ENCODE results near the gene CTSD.

The CTSD gene

GRCh38 chr11:1727096-1727690 is 36.5 kb downstream of the CTSD start:
- DNase-seq, result no peak

- DNase-seq, result no peak
Observed at GRCh38 chr11:1719781-1720180, 43.9 kb downstream of the CTSD start.

- no peak for DNase-seq
Observed at GRCh38 chr11:1718326-1718725, 45.4 kb downstream of the CTSD start.

GRCh38 chr11:1717745-1718144 is 46.0 kb downstream of the CTSD start:
- DNase-seq, result no peak

GRCh38 chr11:1714908-1715885 is 48.5 kb downstream of the CTSD start:
- DNase-seq, result no peak

GRCh38 chr11:1708716-1709115 is 55.0 kb downstream of the CTSD start:
- no peak for DNase-seq

GRCh38 chr11:1707751-1708150 is 56.0 kb downstream of the CTSD start:
- no peak for DNase-seq

DNA sequence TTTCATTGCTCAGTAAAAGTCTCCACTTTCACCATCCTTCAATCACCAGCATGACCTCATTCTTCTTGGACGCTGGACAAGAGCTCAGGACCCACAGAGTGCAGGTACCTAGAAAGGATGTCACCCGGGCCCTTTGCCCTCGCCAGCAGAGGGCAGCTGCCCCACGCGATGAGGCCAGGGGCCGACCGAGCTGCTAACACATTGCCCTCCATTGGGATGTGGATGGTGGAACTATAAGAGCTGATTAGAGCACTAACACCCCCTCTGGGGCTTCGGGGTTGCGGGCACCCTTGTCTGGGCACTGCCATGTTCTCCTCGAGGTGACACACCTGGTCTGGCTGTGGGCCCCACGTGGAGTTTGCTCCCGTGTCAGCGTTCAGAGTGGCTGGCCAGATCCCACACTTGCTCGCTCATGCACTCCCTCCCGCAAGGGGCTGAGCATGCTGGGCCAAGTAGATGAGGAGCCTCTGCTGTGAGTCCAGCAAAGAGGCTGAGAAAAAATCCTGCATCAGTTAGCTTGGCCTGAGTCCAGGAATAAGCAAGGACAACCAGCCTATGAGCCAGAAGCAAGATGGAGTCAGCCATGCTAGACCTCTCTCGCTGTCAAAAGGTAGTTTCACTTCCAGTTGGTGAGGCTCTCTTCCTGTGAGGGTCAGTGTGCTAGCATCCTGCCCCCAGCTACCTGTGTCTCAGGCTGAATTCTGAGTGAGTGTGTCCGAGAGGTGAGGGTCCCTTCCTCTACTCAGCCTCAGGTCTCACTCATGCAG is 56.9 kb downstream of the CTSD start:
- no peak for DNase-seq

- no peak for DNase-seq
Observed at GRCh38 chr11:1705126-1706052, 58.3 kb downstream of the CTSD start.

GRCh38 chr11:1703146-1703545 is 60.6 kb downstream of the CTSD start:
- no peak for DNase-seq
